Liver (tissue), 9 donors: Measurements from ENCODE around the gene DPP6. TPM values are rescaled to one million over a fixed set of nuclear protein-coding genes. Genes with fewer than 3 reads are reported as not detected.

Source experiments
- DNase-seq: peaks from one replicate; pipeline ENCODE4 v3.0.0-alpha.2; 2017; ENCODE audit warnings: low spot score
- H3K27ac ChIP-seq, 2 donors: one replicate each; pipeline ENCODE4 v1.7.0; 2013; ENCODE audit warnings: inconsistent platforms in 2 of 2, low read length in 2 of 2, control low read depth in 1 of 2, low read depth in 1 of 2, mild to moderate bottlenecking in 1 of 2
- H3K27me3 ChIP-seq, 4 donors: one replicate each; pipeline versions ENCODE4 v1.6.1 to v1.7.0; 2013; ENCODE audit warnings: low read length in 3 of 4, inconsistent platforms in 1 of 4, mild to moderate bottlenecking in 1 of 4, moderate library complexity in 1 of 4; ENCODE audit not compliant: control insufficient read depth in 4 of 4, insufficient read depth in 4 of 4
- H3K36me3 ChIP-seq, 4 donors: one replicate each; pipeline versions ENCODE4 v1.6.1 to v1.7.0; 2013; ENCODE audit warnings: low read length in 3 of 4, mild to moderate bottlenecking in 3 of 4, low read depth in 1 of 4, moderate library complexity in 1 of 4; ENCODE audit not compliant: control insufficient read depth in 4 of 4, insufficient read depth in 3 of 4
- H3K4me1 ChIP-seq, 4 donors: one replicate each; pipeline versions ENCODE4 v1.6.1 to v1.7.0; 2013; ENCODE audit warnings: low read length in 3 of 4, mild to moderate bottlenecking in 3 of 4, moderate library complexity in 1 of 4; ENCODE audit not compliant: control insufficient read depth in 4 of 4, insufficient read depth in 4 of 4
- H3K4me3 ChIP-seq, 3 donors: one replicate each; pipeline versions ENCODE4 v1.6.1 to v1.7.0; 2013; ENCODE audit warnings: low read length in 3 of 3, control low read depth in 1 of 3, low read depth in 1 of 3, mild to moderate bottlenecking in 1 of 3
- H3K9ac ChIP-seq, 2 donors: one replicate each; pipeline ENCODE4 v1.7.0; 2013; ENCODE audit warnings: low read length in 2 of 2, mild to moderate bottlenecking in 2 of 2, moderate library complexity in 2 of 2, control low read depth in 1 of 2, low read depth in 1 of 2
- H3K9me3 ChIP-seq, 4 donors: one replicate each; pipeline versions ENCODE4 v1.6.1 to v1.7.0; 2013; ENCODE audit warnings: low read length in 3 of 4; ENCODE audit not compliant: control insufficient read depth in 4 of 4
- ATF3 ChIP-seq: IDR thresholded peaks from 2 replicates; pipeline ENCODE4 v1.6.1; 2016; ENCODE audit warnings: antibody characterized with exemption
- EGR1 ChIP-seq, 2 donors: IDR thresholded peaks; 2 replicates each; pipeline ENCODE4 v1.6.1; 2016 to 2018; ENCODE audit warnings: antibody characterized with exemption in 2 of 2, low read depth in 2 of 2
- FOXA1 ChIP-seq: IDR thresholded peaks from 2 replicates; pipeline ENCODE4 v1.6.1; 2016; ENCODE audit warnings: antibody characterized with exemption
- FOXA2 ChIP-seq: IDR thresholded peaks from 2 replicates; pipeline ENCODE4 v1.6.1; 2016; ENCODE audit warnings: antibody characterized with exemption
- GABPA ChIP-seq, 2 donors: IDR thresholded peaks in 1 of 2; conservative IDR thresholded peaks in 1 of 2; 2 replicates each; pipeline ENCODE4 v1.6.1; 2016; ENCODE audit warnings: antibody characterized with exemption in 2 of 2, mild to moderate bottlenecking in 1 of 2, moderate library complexity in 1 of 2
- HNF4A ChIP-seq, 2 donors: conservative IDR thresholded peaks; 2 replicates each; pipeline ENCODE4 v1.6.1; 2016; ENCODE audit warnings: antibody characterized with exemption in 2 of 2, mild to moderate bottlenecking in 2 of 2
- HNF4G ChIP-seq: IDR thresholded peaks from 2 replicates; pipeline ENCODE4 v1.6.1; 2016; ENCODE audit warnings: antibody characterized with exemption
- JUND ChIP-seq, 2 donors: IDR thresholded peaks; 2 replicates each; pipeline ENCODE4 v1.6.1; 2016; ENCODE audit warnings: antibody characterized with exemption in 2 of 2
- MAX ChIP-seq: IDR thresholded peaks from 2 replicates; pipeline ENCODE4 v1.6.1; 2016; ENCODE audit warnings: antibody characterized with exemption
- NR2F2 ChIP-seq: IDR thresholded peaks from 2 replicates; pipeline ENCODE4 v1.6.1; 2016; ENCODE audit warnings: antibody characterized with exemption
- RAD21 ChIP-seq, 2 donors: IDR thresholded peaks; 2 replicates each; pipeline ENCODE4 v1.6.1; 2016; ENCODE audit warnings: antibody characterized with exemption in 2 of 2, mild to moderate bottlenecking in 2 of 2
- RXRA ChIP-seq, 2 donors: IDR thresholded peaks; 2 replicates each; pipeline ENCODE4 v1.6.1; 2017 to 2018; ENCODE audit warnings: antibody characterized with exemption in 2 of 2, mild to moderate bottlenecking in 1 of 2
- TAF1 ChIP-seq: conservative IDR thresholded peaks from 2 replicates; pipeline ENCODE4 v1.6.1; 2016; ENCODE audit warnings: antibody characterized with exemption, mild to moderate bottlenecking
- ZBTB33 ChIP-seq: IDR thresholded peaks from 2 replicates; pipeline ENCODE4 v1.6.1; 2016; ENCODE audit warnings: antibody characterized with exemption
- WGBS: extraction: QIAGEN DNeasy Blood & Tissue Kit; methylation state at CpG from one replicate; pipeline ENCODE4 v1.1.7; 2013; 5-methylcytosine and 5-hydroxymethylcytosine counted together
- polyA plus RNA-seq, 2 donors: library from polyadenylated mRNA; stranded (reverse) in 1 of 2; unstranded in 1 of 2; fragments of 200-250 nt in 1 of 2; fragments of >200 nt in 1 of 2; fragmentation: Nextera tagmentation in 1 of 2; extraction: Ambion mirVana in 1 of 2; gene quantifications; one replicate each; pipeline versions ENCODE4 v1.2.1 to v1.2.3, GENCODE V29; 2013 to 2015
- total RNA-seq, 2 donors: library from RNA; depleted of rRNA; stranded (reverse); fragments of >200 nt; gene quantifications; one replicate each; pipeline ENCODE4 v1.2.3, GENCODE V29; 2014
- TF ChIP-seq, protein P1 (sequence below): IDR thresholded peaks from 2 replicates; pipeline ENCODE4 v1.6.1; 2016; ENCODE audit warnings: antibody characterized with exemption, mild to moderate bottlenecking
- TF ChIP-seq, protein P2 (sequence below): fragments of 150-350 bp; IDR thresholded peaks from 2 replicates; pipeline ENCODE4 v1.5.1; 2017; ENCODE audit warnings: improper control_type of control experiment, low read depth, low read length; ENCODE audit not compliant: missing input control
- donor health status: healthy.
- donor health status: healthy.
- donor health status: healthy.
- donor health status: healthy.
- donor health status: healthy.

DPP6 gene
- total and polyA plus RNA-seq, 4 donors, result 0.01 TPM; not detected in 3

DNA sequence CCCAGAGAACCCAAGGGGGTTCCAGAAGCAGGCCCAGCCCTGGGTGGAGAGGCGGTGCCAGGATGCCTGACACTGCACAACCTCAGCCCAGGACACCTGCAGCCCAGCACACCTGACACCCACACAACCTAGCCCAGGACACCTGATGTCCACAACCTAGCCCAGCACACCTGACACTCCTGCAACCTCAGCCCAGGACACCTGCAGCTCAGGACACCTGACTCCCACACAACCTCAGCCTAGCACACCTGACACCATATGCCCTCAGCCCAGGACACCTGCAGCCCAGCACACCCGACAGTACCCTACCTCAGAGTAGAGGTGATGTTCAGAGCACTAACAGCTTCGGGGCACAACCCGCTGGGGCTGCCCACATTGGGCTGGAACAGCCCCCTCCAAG, 863.4 kb downstream of the DPP6 start:
- Histone ChIP-seq H3K9ac (no peak overlapping the region), H3K27ac (no peak overlapping the region), H3K27me3 (no peaks in the 10 kb centered on the region), H3K4me1 (peaks cover 1 to 8% (median 5%) of the 10 kb centered on the region in 4 donors), H3K4me3 (no peak overlapping the region), H3K9me3 (peaks cover 0 to 3% (median 1%) of the 10 kb centered on the region in 4 donors), H3K36me3 (no peaks in the 10 kb centered on the region)
- 90% methylated on average over 4 of the region's 4 CpGs for WGBS
- no peak for DNase-seq
- TF ChIP-seq HNF4G (no peak), ZBTB33 (no peak), HNF4A (conservative IDR thresholded peaks at IDR 0.05) (no peak), TAF1 (no peak), NR2F2 (no peak), EGR1 (IDR thresholded peaks at IDR 0.05; ENCODE audit: low read depth in 2 of 2) (no peak), RXRA (IDR thresholded peaks at IDR 0.05) (no peak), RAD21 (IDR thresholded peaks at IDR 0.05) (no peak), ATF3 (no peak), JUND (IDR thresholded peaks at IDR 0.05) (no peak), MAX (no peak), FOXA1 (no peak), FOXA2 (no peak)
- TF ChIP-seq, protein P1, sequence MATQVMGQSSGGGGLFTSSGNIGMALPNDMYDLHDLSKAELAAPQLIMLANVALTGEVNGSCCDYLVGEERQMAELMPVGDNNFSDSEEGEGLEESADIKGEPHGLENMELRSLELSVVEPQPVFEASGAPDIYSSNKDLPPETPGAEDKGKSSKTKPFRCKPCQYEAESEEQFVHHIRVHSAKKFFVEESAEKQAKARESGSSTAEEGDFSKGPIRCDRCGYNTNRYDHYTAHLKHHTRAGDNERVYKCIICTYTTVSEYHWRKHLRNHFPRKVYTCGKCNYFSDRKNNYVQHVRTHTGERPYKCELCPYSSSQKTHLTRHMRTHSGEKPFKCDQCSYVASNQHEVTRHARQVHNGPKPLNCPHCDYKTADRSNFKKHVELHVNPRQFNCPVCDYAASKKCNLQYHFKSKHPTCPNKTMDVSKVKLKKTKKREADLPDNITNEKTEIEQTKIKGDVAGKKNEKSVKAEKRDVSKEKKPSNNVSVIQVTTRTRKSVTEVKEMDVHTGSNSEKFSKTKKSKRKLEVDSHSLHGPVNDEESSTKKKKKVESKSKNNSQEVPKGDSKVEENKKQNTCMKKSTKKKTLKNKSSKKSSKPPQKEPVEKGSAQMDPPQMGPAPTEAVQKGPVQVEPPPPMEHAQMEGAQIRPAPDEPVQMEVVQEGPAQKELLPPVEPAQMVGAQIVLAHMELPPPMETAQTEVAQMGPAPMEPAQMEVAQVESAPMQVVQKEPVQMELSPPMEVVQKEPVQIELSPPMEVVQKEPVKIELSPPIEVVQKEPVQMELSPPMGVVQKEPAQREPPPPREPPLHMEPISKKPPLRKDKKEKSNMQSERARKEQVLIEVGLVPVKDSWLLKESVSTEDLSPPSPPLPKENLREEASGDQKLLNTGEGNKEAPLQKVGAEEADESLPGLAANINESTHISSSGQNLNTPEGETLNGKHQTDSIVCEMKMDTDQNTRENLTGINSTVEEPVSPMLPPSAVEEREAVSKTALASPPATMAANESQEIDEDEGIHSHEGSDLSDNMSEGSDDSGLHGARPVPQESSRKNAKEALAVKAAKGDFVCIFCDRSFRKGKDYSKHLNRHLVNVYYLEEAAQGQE, result no peak
- TF ChIP-seq, protein P2, sequence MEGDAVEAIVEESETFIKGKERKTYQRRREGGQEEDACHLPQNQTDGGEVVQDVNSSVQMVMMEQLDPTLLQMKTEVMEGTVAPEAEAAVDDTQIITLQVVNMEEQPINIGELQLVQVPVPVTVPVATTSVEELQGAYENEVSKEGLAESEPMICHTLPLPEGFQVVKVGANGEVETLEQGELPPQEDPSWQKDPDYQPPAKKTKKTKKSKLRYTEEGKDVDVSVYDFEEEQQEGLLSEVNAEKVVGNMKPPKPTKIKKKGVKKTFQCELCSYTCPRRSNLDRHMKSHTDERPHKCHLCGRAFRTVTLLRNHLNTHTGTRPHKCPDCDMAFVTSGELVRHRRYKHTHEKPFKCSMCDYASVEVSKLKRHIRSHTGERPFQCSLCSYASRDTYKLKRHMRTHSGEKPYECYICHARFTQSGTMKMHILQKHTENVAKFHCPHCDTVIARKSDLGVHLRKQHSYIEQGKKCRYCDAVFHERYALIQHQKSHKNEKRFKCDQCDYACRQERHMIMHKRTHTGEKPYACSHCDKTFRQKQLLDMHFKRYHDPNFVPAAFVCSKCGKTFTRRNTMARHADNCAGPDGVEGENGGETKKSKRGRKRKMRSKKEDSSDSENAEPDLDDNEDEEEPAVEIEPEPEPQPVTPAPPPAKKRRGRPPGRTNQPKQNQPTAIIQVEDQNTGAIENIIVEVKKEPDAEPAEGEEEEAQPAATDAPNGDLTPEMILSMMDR, result no peak

GRCh38 chr7:154916381-154916780, 864.2 kb downstream of the DPP6 start:
- peaks cover 1 to 8% (median 5%) of the 10 kb centered on the region in 4 donors for H3K4me1 ChIP-seq
- WGBS, result 90% methylated on average over 14 of the region's 14 CpGs
- no peak overlapping the region for H3K27ac ChIP-seq
- H3K27me3 ChIP-seq, result no peaks in the 10 kb centered on the region
- no peak for DNase-seq
- H3K9ac ChIP-seq, result no peak overlapping the region
- no peak overlapping the region for H3K4me3 ChIP-seq
- H3K9me3 ChIP-seq, result no peaks in the 10 kb centered on the region
- no peaks in the 10 kb centered on the region for H3K36me3 ChIP-seq
- TF ChIP-seq, protein P2, result no peak
- TF ChIP-seq HNF4G, result no peak
- no peak for TF ChIP-seq MAX
- TF ChIP-seq, protein P1, result no peak
- no peak for TF ChIP-seq NR2F2
- TF ChIP-seq RXRA (IDR thresholded peaks at IDR 0.05), result no peak
- TF ChIP-seq TAF1, result no peak
- TF ChIP-seq FOXA2, result no peak
- TF ChIP-seq GABPA (IDR thresholded peaks at IDR 0.05 in 1 of 2, conservative IDR thresholded peaks at IDR 0.05 in 1 of 2), result no peak
- no peak for TF ChIP-seq HNF4A (conservative IDR thresholded peaks at IDR 0.05)
- TF ChIP-seq RAD21 (IDR thresholded peaks at IDR 0.05), result no peak
- TF ChIP-seq ATF3, result no peak
- TF ChIP-seq JUND (IDR thresholded peaks at IDR 0.05), result no peak
- no peak for TF ChIP-seq EGR1 (IDR thresholded peaks at IDR 0.05; ENCODE audit: low read depth in 2 of 2)
